Upper lobe of right lung (tissue), 1 donor: ENCODE measurements around the gene NNT. TPM values are rescaled to one million over a fixed set of nuclear protein-coding genes. Genes with fewer than 3 reads are reported as not detected.
"Not testable (repeated sequence)": the region's sequence is repeated elsewhere in the genome, so short reads cannot be mapped to it uniquely, and the experiment has no call there.

Experiments
- ATAC-seq: fragments of 200-7000 bp; cut with Tn5 transposase; one replicate; pipeline ENCODE4 v1.9.1; 2020; ENCODE audit warnings: mild to moderate bottlenecking, moderate library complexity
- DNase-seq: peaks from one replicate; pipeline ENCODE4 v3.0.0-alpha.2; 2020
- H3K27ac ChIP-seq: fragments of 200-600 bp; one replicate; pipeline ENCODE4 v1.8.0; 2022
- H3K27me3 ChIP-seq: fragments of 200-600 bp; one replicate; pipeline ENCODE4 v1.8.0; 2022; ENCODE audit warnings: mild to moderate bottlenecking
- H3K36me3 ChIP-seq: fragments of 200-600 bp; one replicate; pipeline ENCODE4 v1.8.0; 2022
- H3K4me1 ChIP-seq: fragments of 200-600 bp; one replicate; pipeline ENCODE4 v1.8.0; 2022
- H3K4me3 ChIP-seq: fragments of 200-600 bp; one replicate; pipeline ENCODE4 v1.8.0; 2022; ENCODE audit warnings: mild to moderate bottlenecking
- H3K9me3 ChIP-seq: fragments of 200-600 bp; one replicate; pipeline ENCODE4 v1.8.0; 2022
- CTCF ChIP-seq: fragments of 200-600 bp; IDR thresholded peaks from one replicate; pipeline ENCODE4 v1.8.0; 2022; ENCODE audit warnings: antibody characterized with exemption
- intact Hi-C: fragments of 100-400 bp; cut with DNase I; formaldehyde crosslinking; loops from one replicate; pipeline ENCODE4 v1.11.0; 2022
- total RNA-seq: library from RNA; stranded (reverse); fragmentation: NEBNext Ultra II Directional; extraction: Animal tissue kit (Norgen Biotek cat#: 25700); gene quantifications from one replicate; pipeline ENCODE4 v1.2.1, GENCODE V29; 2021
- donor health status: DM: no; HTN: yes; CAD: no; lungs with severe emphysema.

NNT gene
- total RNA-seq, 1 donor from 2014 or later: 67.7 TPM

- no peak overlapping the region for H3K4me3 ChIP-seq
- DNase-seq (no peak), ATAC-seq (no peak)
- H3K4me1 ChIP-seq: no peaks in the 10 kb centered on the region
- TF ChIP-seq CTCF: no peak
- H3K27me3 ChIP-seq: no peaks in the 10 kb centered on the region
- no peaks in the 10 kb centered on the region for H3K9me3 ChIP-seq
- no peak overlapping the region for H3K27ac ChIP-seq
- H3K36me3 ChIP-seq: no peaks in the 10 kb centered on the region
- intact Hi-C loops: no loop called here
These were observed 90.4 kb downstream of the NNT start for GRCh38 chr5:43693411-43693810.

GRCh38 chr5:43694027-43694426, 91.0 kb downstream of the NNT start:
- Histone ChIP-seq H3K36me3 (no peaks in the 10 kb centered on the region), H3K9me3 (no peaks in the 10 kb centered on the region), H3K27me3 (no peaks in the 10 kb centered on the region), H3K4me3 (no peak overlapping the region), H3K27ac (no peak overlapping the region), H3K4me1 (no peaks in the 10 kb centered on the region)
- intact Hi-C loops: no loop called here
- DNase-seq: no peak
- no peak for ATAC-seq
- no peak for TF ChIP-seq CTCF

GRCh38 chr5:43696444-43696843, 93.5 kb downstream of the NNT start:
- H3K36me3 ChIP-seq, H3K9me3 ChIP-seq, H3K4me1 ChIP-seq, ATAC-seq, intact Hi-C loops, DNase-seq, H3K27ac ChIP-seq, H3K4me3 ChIP-seq, H3K27me3 ChIP-seq: not testable (repeated sequence)

GRCh38 chr5:43699910-43700309, 96.9 kb downstream of the NNT start:
- no peak for ATAC-seq
- intact Hi-C loops: no loop called here
- no peak overlapping the region for H3K27ac ChIP-seq

GRCh38 chr5:43700601-43701000, 97.6 kb downstream of the NNT start:
- Histone ChIP-seq H3K27ac (no peak overlapping the region), H3K4me1 (no peaks in the 10 kb centered on the region), H3K4me3 (no peak overlapping the region), H3K27me3 (no peaks in the 10 kb centered on the region), H3K36me3 (peaks cover 32% of the 10 kb centered on the region), H3K9me3 (no peaks in the 10 kb centered on the region)
- ATAC-seq (no peak), DNase-seq (no peak)
- TF ChIP-seq CTCF: no peak
- intact Hi-C loops: no loop called here

More at GRCh38 chr5:43699910-43700309, 96.9 kb downstream of the NNT start:
- no peaks in the 10 kb centered on the region for H3K4me1 ChIP-seq
- no peaks in the 10 kb centered on the region for H3K9me3 ChIP-seq
- H3K27me3 ChIP-seq: no peaks in the 10 kb centered on the region
- peaks cover 28% of the 10 kb centered on the region for H3K36me3 ChIP-seq
- H3K4me3 ChIP-seq: no peak overlapping the region
- no peak for DNase-seq
- TF ChIP-seq CTCF: no peak

- Histone ChIP-seq H3K36me3 (peaks cover 32% of the 10 kb centered on the region), H3K4me1 (no peaks in the 10 kb centered on the region), H3K4me3 (no peak overlapping the region), H3K27me3 (no peaks in the 10 kb centered on the region), H3K27ac (no peak overlapping the region), H3K9me3 (no peaks in the 10 kb centered on the region)
- TF ChIP-seq CTCF: no peak
- intact Hi-C loops: no loop called here
- ATAC-seq (no peak), DNase-seq (no peak)
These were observed 98.2 kb downstream of the NNT start for GRCh38 chr5:43701227-43701626.
